A549 (cell line): ENCODE results near the gene SYNDIG1L. TPM values are rescaled to one million over a fixed set of nuclear protein-coding genes. Genes with fewer than 3 reads are reported as not detected.

Experiments used
- ATAC-seq, 2 experiments: fragments of 200-7000 bp in 1 of 2; fragments of >200 bp in 1 of 2; cut with Nextera tagmentation in 1 of 2; cut with Tn5 transposase in 1 of 2; 3 replicates each; pipeline versions ENCODE4 v1.8.0 to v1.9.1; 2018 to 2020; ENCODE audit warnings: mild to moderate bottlenecking in 1 of 2, moderate library complexity in 1 of 2
- CTCF ChIA-PET: fragments of 300-600 bp; sonication (Branson Sonifier 250); formaldehyde crosslinking; extraction: SDS; loops from one replicate; lab custom pipeline; 2021; ENCODE audit warnings: antibody characterized with exemption, inconsistent platforms; lab: Yijun Ruan, JAX
- POLR2A ChIA-PET: fragments of 350-600 bp; formaldehyde crosslinking; extraction: SDS; loops from one replicate; lab custom pipeline; 2021; ENCODE audit warnings: antibody characterized with exemption, inconsistent platforms; lab: Yijun Ruan, JAX
- DNase-seq, 2 experiments: peaks; one replicate each; pipeline versions ENCODE4 v3.0.0 to v3.0.0-alpha.2; 2011 to 2016; ENCODE audit warnings: low read depth in 1 of 2, low spot score in 1 of 2
- FAIRE-seq: peaks from 2 replicates; lab custom pipeline; 2011; peaks lifted over from hg19 to GRCh38; lab: Jason Lieb, UNC
- H3K27ac ChIP-seq, 2 experiments: fragments of >200 bp; sonication (Bioruptor Twin); formaldehyde crosslinking; 3 replicates each; pipeline ENCODE4 v1.5.1; 2016 to 2017
- H3K4me1 ChIP-seq: fragments of >200 bp; sonication (Bioruptor Twin); formaldehyde crosslinking; 3 replicates; pipeline ENCODE4 v1.6.1; 2016
- H3K4me2 ChIP-seq: fragments of >200 bp; sonication (Bioruptor Twin); formaldehyde crosslinking; 3 replicates; pipeline ENCODE4 v1.6.1; 2016
- H3K4me3 ChIP-seq: fragments of >200 bp; sonication (Bioruptor Twin); formaldehyde crosslinking; 3 replicates; pipeline ENCODE4 v1.5.1; 2016
- H3K9me3 ChIP-seq: fragments of >200 bp; sonication (Bioruptor Twin); formaldehyde crosslinking; 3 replicates; pipeline ENCODE4 v1.6.1; 2016
- BCL3 ChIP-seq: fragments of >200 bp; sonication (Bioruptor Twin); formaldehyde crosslinking; IDR thresholded peaks from 3 replicates; pipeline ENCODE4 v1.6.1; 2016
- CBX2 ChIP-seq: fragments of 200-600 bp; sonication (generic); IDR thresholded peaks from 2 replicates; pipeline ENCODE4 v1.6.1; 2016; ENCODE audit warnings: low read depth, mild to moderate bottlenecking, borderline replicate concordance
- EHF ChIP-seq: fragments of 250-450 bp; sonication (Bioruptor Pico); IDR thresholded peaks from 2 replicates; pipeline ENCODE4 v1.5.0; 2020; ENCODE audit warnings: mild to moderate bottlenecking
- HEYL ChIP-seq: fragments of 250-450 bp; sonication (Bioruptor Pico); IDR thresholded peaks from 2 replicates; pipeline ENCODE4 v1.8.0; 2021; ENCODE audit warnings: mild to moderate bottlenecking, moderate library complexity
- KDM5A ChIP-seq: fragments of 200-600 bp; sonication (generic); IDR thresholded peaks from 2 replicates; pipeline ENCODE4 v1.6.1; 2016; ENCODE audit warnings: antibody characterized with exemption, mild to moderate bottlenecking
- MAZ ChIP-seq: fragments of 150-350 bp; IDR thresholded peaks from 2 replicates; pipeline ENCODE4 v1.6.1; 2014; ENCODE audit warnings: antibody characterized with exemption, low read depth, low read length, borderline replicate concordance
- MYC ChIP-seq: IDR thresholded peaks from 2 replicates; pipeline ENCODE4 v1.6.1; 2012; ENCODE audit warnings: mild to moderate bottlenecking, inconsistent platforms, low read length, improper control_type of control experiment, borderline replicate concordance
- NFE2L2 ChIP-seq: fragments of 150-350 bp; conservative IDR thresholded peaks from 2 replicates; pipeline ENCODE4 v1.6.1; 2014; ENCODE audit warnings: low read length
- NPAS2 ChIP-seq: fragments of 250-450 bp; sonication (Bioruptor Pico); IDR thresholded peaks from 2 replicates; pipeline ENCODE4 v1.8.0; 2022; ENCODE audit warnings: mild to moderate bottlenecking, moderate library complexity, borderline replicate concordance
- NR3C1 ChIP-seq: fragments of >200 bp; sonication (Bioruptor Twin); formaldehyde crosslinking; IDR thresholded peaks from 3 replicates; pipeline ENCODE4 v1.6.1; 2017
- PHF8 ChIP-seq: fragments of 200-600 bp; sonication (generic); IDR thresholded peaks from 2 replicates; pipeline ENCODE4 v1.6.1; 2016; ENCODE audit warnings: low read depth, mild to moderate bottlenecking, antibody characterized with exemption, moderate library complexity, borderline replicate concordance
- POLR2A ChIP-seq: IDR thresholded peaks from 2 replicates; pipeline ENCODE4 v1.6.1; 2012; ENCODE audit warnings: mild to moderate bottlenecking, low read length
- POLR2AphosphoS2 ChIP-seq: conservative IDR thresholded peaks from 2 replicates; pipeline ENCODE4 v1.6.1; 2012; ENCODE audit warnings: low read length, improper control_type of control experiment, inconsistent platforms
- RAD21 ChIP-seq, 2 experiments: fragments of >200 bp in 1 of 2; sonication (Bioruptor Twin) in 1 of 2; formaldehyde crosslinking in 1 of 2; IDR thresholded peaks in 1 of 2; conservative IDR thresholded peaks in 1 of 2; 2 replicates in 1 of 2; 3 replicates in 1 of 2; pipeline ENCODE4 v1.6.1; 2012 to 2018; ENCODE audit warnings: inconsistent platforms in 1 of 2
- RCOR1 ChIP-seq: fragments of 150-350 bp; IDR thresholded peaks from 2 replicates; pipeline ENCODE4 v1.6.1; 2014; ENCODE audit warnings: antibody characterized with exemption, low read length, low read depth
- SMC3 ChIP-seq: fragments of >200 bp; sonication (Bioruptor Twin); formaldehyde crosslinking; IDR thresholded peaks from 3 replicates; pipeline ENCODE4 v1.6.1; 2018; ENCODE audit warnings: inconsistent platforms
- SREBF2 ChIP-seq: fragments of 450-650 bp; IDR thresholded peaks from 2 replicates; pipeline ENCODE4 v1.6.1; 2014; ENCODE audit warnings: mild to moderate bottlenecking, moderate library complexity
- ZC3H11A ChIP-seq: fragments of 450-650 bp; IDR thresholded peaks from 2 replicates; pipeline ENCODE4 v1.6.1; 2014; ENCODE audit warnings: antibody characterized with exemption, mild to moderate bottlenecking
- ZNF302 ChIP-seq: fragments of 250-450 bp; sonication (Bioruptor Pico); IDR thresholded peaks from 2 replicates; pipeline ENCODE4 v1.9.0; 2021; ENCODE audit warnings: inconsistent platforms, mild to moderate bottlenecking, moderate library complexity
- ZSCAN20 ChIP-seq: fragments of 250-450 bp; sonication (Bioruptor Pico); IDR thresholded peaks from 2 replicates; pipeline ENCODE4 v1.8.0; 2022; ENCODE audit warnings: mild to moderate bottlenecking, moderate library complexity
- WGBS: methylation state at CpG from one replicate; pipeline ENCODE4 v1.1.6; 2017; ENCODE audit errors: missing lambda C conversion rate; 5-methylcytosine and 5-hydroxymethylcytosine counted together
- polyA plus RNA-seq, 4 experiments: library from polyadenylated mRNA; depleted of rRNA in 3 of 4; stranded (reverse); fragments of >200 nt; fragmentation: RNase III in 1 of 4; extraction: RNeasy Plus Mini Kit Qiagen cat#74134 plus additional on column Dnase treatment in 1 of 4; gene quantifications; 2 replicates in 3 of 4; 3 replicates in 1 of 4; pipeline ENCODE4 v1.2.3, GENCODE V29; 2011 to 2017
- TF ChIP-seq, protein P1 (sequence below): fragments of 450-650 bp; IDR thresholded peaks from 2 replicates; pipeline ENCODE4 v1.6.1; 2014; ENCODE audit warnings: antibody characterized with exemption
- TF ChIP-seq, protein P2 (sequence below): fragments of 250-450 bp; sonication (Bioruptor Pico); IDR thresholded peaks from 2 replicates; pipeline ENCODE4 v1.5.0; 2020; ENCODE audit warnings: low read depth, mild to moderate bottlenecking, moderate library complexity
- TF ChIP-seq, protein P3 (sequence below): IDR thresholded peaks from 2 replicates; pipeline ENCODE4 v1.6.1; 2012
- TF ChIP-seq, protein P4 (sequence below): fragments of 150-350 bp; IDR thresholded peaks from 2 replicates; pipeline ENCODE4 v1.6.1; 2014; ENCODE audit warnings: low read depth, mild to moderate bottlenecking, low read length
- TF ChIP-seq, protein P5 (sequence below): IDR thresholded peaks from 2 replicates; pipeline ENCODE4 v1.6.1; 2012; ENCODE audit warnings: low read depth, borderline replicate concordance
- TF ChIP-seq, protein P6 (sequence below): fragments of >200 bp; sonication (Bioruptor Twin); formaldehyde crosslinking; IDR thresholded peaks from 2 replicates; pipeline ENCODE4 v1.6.1; 2016

SYNDIG1L gene
- polyA plus RNA-seq, 2 of the 4 experiments (the other 2 are of a cell fraction) = not detected

DNA sequence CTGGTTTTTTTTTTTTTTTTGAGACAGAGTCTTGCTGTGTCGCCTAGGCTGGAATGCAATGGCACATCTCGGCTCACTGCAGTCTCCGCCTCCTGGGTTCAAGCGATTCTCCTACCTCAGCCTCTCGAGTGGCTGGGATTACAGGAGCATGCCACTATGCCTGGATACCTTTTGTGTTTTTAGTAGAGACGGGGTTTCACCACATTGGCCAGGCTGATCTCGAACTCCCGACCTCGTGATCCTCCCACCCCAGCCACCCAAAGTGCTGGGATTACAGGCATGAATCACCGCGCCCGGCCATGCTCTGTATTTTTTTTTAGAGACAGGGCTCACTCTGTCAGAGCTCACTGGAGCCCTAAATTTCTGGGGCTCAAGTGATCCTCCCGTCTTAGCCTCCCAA, 45.2 kb downstream of the SYNDIG1L start:
- no peaks in the 10 kb centered on the region for H3K9me3 ChIP-seq
- DNase-seq = no peak
- ATAC-seq = no peak
- no peak overlapping the region for H3K4me2 ChIP-seq
- no peak overlapping the region for H3K4me3 ChIP-seq
- TF ChIP-seq POLR2AphosphoS2 (no peak), MYC (no peak), NPAS2 (no peak), RCOR1 (no peak), NR3C1 (no peak), SREBF2 (no peak), BCL3 (no peak), EHF (CRISPR knock-in tag) (no peak), PHF8 (no peak), NFE2L2 (no peak), KDM5A (no peak), POLR2A (no peak), SMC3 (no peak), RAD21 (conservative IDR thresholded peaks at IDR 0.05 in 1 of 2, IDR thresholded peaks at IDR 0.05 in 1 of 2) (no peak)
- TF ChIP-seq, protein P1, sequence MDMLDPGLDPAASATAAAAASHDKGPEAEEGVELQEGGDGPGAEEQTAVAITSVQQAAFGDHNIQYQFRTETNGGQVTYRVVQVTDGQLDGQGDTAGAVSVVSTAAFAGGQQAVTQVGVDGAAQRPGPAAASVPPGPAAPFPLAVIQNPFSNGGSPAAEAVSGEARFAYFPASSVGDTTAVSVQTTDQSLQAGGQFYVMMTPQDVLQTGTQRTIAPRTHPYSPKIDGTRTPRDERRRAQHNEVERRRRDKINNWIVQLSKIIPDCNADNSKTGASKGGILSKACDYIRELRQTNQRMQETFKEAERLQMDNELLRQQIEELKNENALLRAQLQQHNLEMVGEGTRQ = no peak
- TF ChIP-seq, protein P2, sequence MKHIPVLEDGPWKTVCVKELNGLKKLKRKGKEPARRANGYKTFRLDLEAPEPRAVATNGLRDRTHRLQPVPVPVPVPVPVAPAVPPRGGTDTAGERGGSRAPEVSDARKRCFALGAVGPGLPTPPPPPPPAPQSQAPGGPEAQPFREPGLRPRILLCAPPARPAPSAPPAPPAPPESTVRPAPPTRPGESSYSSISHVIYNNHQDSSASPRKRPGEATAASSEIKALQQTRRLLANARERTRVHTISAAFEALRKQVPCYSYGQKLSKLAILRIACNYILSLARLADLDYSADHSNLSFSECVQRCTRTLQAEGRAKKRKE = no peak
- TF ChIP-seq, protein P3, sequence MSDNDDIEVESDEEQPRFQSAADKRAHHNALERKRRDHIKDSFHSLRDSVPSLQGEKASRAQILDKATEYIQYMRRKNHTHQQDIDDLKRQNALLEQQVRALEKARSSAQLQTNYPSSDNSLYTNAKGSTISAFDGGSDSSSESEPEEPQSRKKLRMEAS = no peak
- TF ChIP-seq, protein P4, sequence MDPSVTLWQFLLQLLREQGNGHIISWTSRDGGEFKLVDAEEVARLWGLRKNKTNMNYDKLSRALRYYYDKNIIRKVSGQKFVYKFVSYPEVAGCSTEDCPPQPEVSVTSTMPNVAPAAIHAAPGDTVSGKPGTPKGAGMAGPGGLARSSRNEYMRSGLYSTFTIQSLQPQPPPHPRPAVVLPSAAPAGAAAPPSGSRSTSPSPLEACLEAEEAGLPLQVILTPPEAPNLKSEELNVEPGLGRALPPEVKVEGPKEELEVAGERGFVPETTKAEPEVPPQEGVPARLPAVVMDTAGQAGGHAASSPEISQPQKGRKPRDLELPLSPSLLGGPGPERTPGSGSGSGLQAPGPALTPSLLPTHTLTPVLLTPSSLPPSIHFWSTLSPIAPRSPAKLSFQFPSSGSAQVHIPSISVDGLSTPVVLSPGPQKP = no peak
- TF ChIP-seq, protein P5, sequence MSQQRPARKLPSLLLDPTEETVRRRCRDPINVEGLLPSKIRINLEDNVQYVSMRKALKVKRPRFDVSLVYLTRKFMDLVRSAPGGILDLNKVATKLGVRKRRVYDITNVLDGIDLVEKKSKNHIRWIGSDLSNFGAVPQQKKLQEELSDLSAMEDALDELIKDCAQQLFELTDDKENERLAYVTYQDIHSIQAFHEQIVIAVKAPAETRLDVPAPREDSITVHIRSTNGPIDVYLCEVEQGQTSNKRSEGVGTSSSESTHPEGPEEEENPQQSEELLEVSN = no peak
- no peaks in the 10 kb centered on the region for H3K4me1 ChIP-seq
- CTCF ChIA-PET = interaction anchor here (0.6 to 2.3 kb wide), 6 partner anchors 11 to 483 kb away, joined by 3 to 6 read pairs (median 4); no protein-coding TSS in a partner anchor
- WGBS = 72% methylated on average over 13 of the region's 13 CpGs
- POLR2A ChIA-PET = no interaction called here
- no peak for FAIRE-seq
- no peak overlapping the region for H3K27ac ChIP-seq

GRCh38 chr14:74380172-74380571, 45.8 kb downstream of the SYNDIG1L start:
- FAIRE-seq (no peak), ATAC-seq (0 out of 6 replicates have a peak, but pooled peaks of 1 of the 2 experiments have one; percentile 19)
- H3K4me2 ChIP-seq = no peak overlapping the region
- POLR2A ChIA-PET = no interaction called here
- no peak for TF ChIP-seq ZC3H11A
- no peak for TF ChIP-seq EHF (CRISPR knock-in tag)
- no peak for TF ChIP-seq HEYL (CRISPR knock-in tag)
- no peak for TF ChIP-seq MAZ
- TF ChIP-seq NPAS2 = no peak
- TF ChIP-seq, protein P2 = no peak
- no peak for TF ChIP-seq ZSCAN20 (CRISPR knock-in tag)
- no peak for TF ChIP-seq CBX2
- TF ChIP-seq, protein P3 = no peak
- TF ChIP-seq RCOR1 = no peak
- TF ChIP-seq, protein P6, sequence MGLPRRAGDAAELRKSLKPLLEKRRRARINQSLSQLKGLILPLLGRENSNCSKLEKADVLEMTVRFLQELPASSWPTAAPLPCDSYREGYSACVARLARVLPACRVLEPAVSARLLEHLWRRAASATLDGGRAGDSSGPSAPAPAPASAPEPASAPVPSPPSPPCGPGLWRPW = no peak
- no peak for TF ChIP-seq ZNF302 (CRISPR knock-in tag)
- TF ChIP-seq, all 56 proteins: peak for 0
- CTCF ChIA-PET = interaction anchor here (0.6 to 2.3 kb wide), 4 partner anchors 17 to 484 kb away, joined by 3 to 6 read pairs (median 4); no protein-coding TSS in a partner anchor
- Histone ChIP-seq H3K4me1 (no peaks in the 10 kb centered on the region), H3K4me3 (no peak overlapping the region), H3K27ac (no peak overlapping the region), H3K9me3 (no peaks in the 10 kb centered on the region)
- no peak for DNase-seq
- 59% methylated on average over 9 of the region's 9 CpGs for WGBS
